Peyer's patch (tissue), 4 donors: ENCODE results near the gene BTBD8. TPM values are rescaled to one million over a fixed set of nuclear protein-coding genes. Genes with fewer than 3 reads are reported as not detected.

Source experiments
- DNase-seq, 3 donors: peaks; one replicate each; pipeline ENCODE4 v3.0.0-alpha.2; 2017 to 2019
- H3K27ac ChIP-seq, 4 donors: fragments of 200-600 bp; sonication (generic); one replicate each; pipeline ENCODE4 v1.5.1; 2016 to 2019
- H3K27me3 ChIP-seq, 2 donors: fragments of 200-600 bp; sonication (generic); one replicate each; pipeline ENCODE4 v1.5.1; 2019
- H3K36me3 ChIP-seq, 3 donors: fragments of 200-600 bp; sonication (generic); one replicate each; pipeline ENCODE4 v1.5.1; 2016 to 2019
- H3K4me1 ChIP-seq, 4 donors: fragments of 200-600 bp; sonication (generic); one replicate each; pipeline ENCODE4 v1.5.1; 2016 to 2019
- H3K4me3 ChIP-seq, 4 donors: fragments of 200-600 bp; sonication (generic); 1 replicate in 3 of 4; 2 replicates in 1 of 4; pipeline ENCODE4 v1.5.1; 2016 to 2019; ENCODE audit warnings: mild to moderate bottlenecking in 1 of 4
- H3K9me3 ChIP-seq, 4 donors: fragments of 200-600 bp; sonication (generic); one replicate each; pipeline ENCODE4 v1.5.1; 2016 to 2019; ENCODE audit warnings: mild to moderate bottlenecking in 1 of 4
- POLR2A ChIP-seq, 2 donors: fragments of 450-650 bp; IDR thresholded peaks; one replicate each; pipeline ENCODE4 v1.5.1; 2017; ENCODE audit warnings: antibody characterized with exemption in 2 of 2, mild to moderate bottlenecking in 2 of 2, moderate library complexity in 2 of 2
- total RNA-seq, 4 donors: library from RNA; depleted of rRNA; stranded (reverse); fragments of >200 nt; gene quantifications; one replicate each; pipeline ENCODE4 v1.1.0, GENCODE V29; 2016
- TF ChIP-seq, protein P1 (sequence below), 6 experiments: fragments of 450-650 bp in 4 of 6; fragments of 200-600 bp in 2 of 6; sonication (generic) in 1 of 6; IDR thresholded peaks; one replicate each; pipeline ENCODE4 v1.5.1; 2017 to 2019; ENCODE audit warnings: antibody characterized with exemption in 6 of 6, mild to moderate bottlenecking in 3 of 6, moderate library complexity in 1 of 6

Gene BTBD8
- 10 to 100 TPM in 1 of 4 donors, 1 to 10 TPM in 3; 2.5 to 11.6 (median 4.5) TPM for total RNA-seq

DNA sequence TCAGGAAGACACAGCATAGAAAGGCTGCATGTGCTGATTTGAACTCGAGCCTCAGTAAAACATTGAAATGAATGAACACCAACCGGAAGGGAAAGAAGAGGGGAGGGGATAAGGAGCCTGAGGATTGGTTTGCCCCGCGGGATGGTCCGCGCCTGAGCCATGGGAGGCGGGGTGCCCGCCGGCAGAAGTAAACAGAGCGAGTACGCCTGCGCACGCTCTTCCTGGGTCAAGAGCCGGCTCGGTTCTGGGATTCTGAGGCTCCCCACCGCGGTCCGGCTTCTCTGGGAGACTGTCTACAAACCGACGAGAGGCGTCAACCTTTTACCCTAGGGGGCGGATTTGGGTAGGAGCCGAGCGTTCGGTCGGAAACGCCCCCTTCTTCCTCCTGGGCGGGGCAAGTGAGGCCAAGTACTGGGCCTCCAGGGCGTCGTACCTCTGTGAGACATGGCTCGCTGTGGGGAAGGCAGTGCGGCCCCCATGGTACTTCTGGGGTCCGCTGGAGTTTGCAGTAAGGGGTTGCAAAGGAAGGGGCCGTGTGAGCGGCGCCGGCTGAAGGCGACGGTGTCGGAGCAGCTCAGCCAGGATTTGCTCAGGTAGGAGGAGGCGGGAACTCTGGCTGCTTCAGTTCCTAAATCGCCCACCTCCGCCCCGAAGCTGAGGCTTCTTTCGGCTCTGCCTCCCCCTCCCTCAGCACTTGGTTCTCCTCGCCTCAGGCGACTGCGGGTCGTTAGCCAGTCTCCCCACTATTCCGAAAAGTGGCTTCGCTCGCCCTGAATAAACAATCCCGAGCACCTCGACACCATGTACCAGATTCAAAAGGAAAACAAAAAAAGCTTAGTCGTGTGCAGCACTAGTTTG, at the start of gene BTBD8:
Gene BTBD8, plus strand, starts transcription at position 218 of the 858 bp plus-strand sequence. Its CDS starts 227 bp downstream, at position 445.
- peak; percentile 80 to 93 (median 86) for DNase-seq
- H3K27ac ChIP-seq = peak within 1 kb of the TSS; percentile 52 to 76 (median 61)
- TF ChIP-seq POLR2A (IDR thresholded peaks at IDR 0.05) = peak in 1 of 2 donors; percentile 56
- TF ChIP-seq, protein P1, sequence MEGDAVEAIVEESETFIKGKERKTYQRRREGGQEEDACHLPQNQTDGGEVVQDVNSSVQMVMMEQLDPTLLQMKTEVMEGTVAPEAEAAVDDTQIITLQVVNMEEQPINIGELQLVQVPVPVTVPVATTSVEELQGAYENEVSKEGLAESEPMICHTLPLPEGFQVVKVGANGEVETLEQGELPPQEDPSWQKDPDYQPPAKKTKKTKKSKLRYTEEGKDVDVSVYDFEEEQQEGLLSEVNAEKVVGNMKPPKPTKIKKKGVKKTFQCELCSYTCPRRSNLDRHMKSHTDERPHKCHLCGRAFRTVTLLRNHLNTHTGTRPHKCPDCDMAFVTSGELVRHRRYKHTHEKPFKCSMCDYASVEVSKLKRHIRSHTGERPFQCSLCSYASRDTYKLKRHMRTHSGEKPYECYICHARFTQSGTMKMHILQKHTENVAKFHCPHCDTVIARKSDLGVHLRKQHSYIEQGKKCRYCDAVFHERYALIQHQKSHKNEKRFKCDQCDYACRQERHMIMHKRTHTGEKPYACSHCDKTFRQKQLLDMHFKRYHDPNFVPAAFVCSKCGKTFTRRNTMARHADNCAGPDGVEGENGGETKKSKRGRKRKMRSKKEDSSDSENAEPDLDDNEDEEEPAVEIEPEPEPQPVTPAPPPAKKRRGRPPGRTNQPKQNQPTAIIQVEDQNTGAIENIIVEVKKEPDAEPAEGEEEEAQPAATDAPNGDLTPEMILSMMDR (IDR thresholded peaks at IDR 0.05) = peak in 1 of 6 experiments; percentile 14
- H3K36me3 ChIP-seq = no peaks in the 10 kb centered on the region
- peak within 1 kb of the TSS; percentile 62 to 80 (median 64) for H3K4me3 ChIP-seq
- H3K27me3 ChIP-seq = no peaks in the 10 kb centered on the region
- peaks cover 0 to 4% (median 0%) of the 10 kb centered on the region in 4 donors for H3K9me3 ChIP-seq
- peaks cover 0 to 6% (median 0%) of the 10 kb centered on the region in 4 donors for H3K4me1 ChIP-seq

DNA sequence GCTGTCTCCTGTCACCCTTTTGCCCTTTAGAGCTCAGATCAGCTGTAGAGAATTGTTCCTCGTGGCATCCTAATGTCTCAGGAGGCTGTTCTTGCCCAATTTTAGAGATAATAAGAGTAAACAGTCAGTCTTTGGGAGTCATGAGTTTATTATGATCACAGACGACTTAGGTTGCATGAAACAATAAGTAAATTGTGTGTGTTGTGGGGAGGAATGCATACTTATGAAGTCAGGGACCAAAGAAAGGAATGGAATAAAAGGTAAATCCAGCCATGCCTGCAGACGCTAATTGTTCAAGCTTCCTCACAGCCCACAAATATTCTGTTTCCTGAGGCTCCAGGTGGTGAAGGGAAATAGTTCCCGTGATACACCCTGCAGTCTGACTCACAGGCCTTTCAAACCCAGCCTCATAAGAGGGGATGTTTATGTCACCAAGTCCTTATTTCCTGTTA, 49.5 kb upstream of the BTBD8 start:
- H3K27ac ChIP-seq = no peak overlapping the region

DNA sequence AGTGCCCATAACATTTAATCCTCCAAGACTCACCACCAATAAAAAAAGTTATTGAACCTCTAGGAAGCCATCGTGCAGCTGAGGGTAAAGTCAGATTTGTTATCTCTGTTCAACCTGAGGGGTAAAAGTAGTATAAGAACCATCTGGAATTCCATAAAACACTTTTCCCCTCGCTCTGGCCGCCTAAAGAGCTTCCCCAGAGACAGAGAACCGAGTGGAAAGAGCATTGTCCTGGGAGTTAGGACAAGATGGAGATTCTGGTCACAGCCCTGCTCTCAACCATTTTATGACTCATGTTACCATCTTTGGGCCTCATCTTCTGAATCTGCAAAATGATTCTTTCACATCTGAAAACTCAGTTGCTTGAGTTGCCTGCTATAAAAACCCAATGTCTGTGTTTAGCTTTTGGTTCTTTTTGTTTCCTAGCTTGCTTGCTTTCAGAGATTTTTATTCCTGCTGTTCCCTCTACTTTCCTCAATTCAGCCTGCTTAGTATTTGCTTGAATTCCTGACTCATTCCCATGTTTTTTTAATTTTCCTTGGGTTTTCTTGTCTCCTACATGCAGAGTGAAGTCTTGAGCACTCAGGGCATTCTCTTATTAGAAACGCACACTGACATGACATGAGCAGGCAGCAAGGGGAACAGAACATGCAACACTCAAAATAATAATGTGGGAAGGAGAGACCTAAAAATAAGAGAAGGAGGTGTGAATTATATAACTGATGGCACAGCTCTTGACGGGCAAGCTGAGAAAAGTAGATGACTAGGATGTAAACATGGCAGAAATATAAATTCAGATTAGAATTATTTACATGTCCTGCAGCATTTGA, 48.6 kb upstream of the BTBD8 start:
- DNase-seq = no peak
- no peak overlapping the region for H3K27ac ChIP-seq
- TF ChIP-seq, protein P1 (IDR thresholded peaks at IDR 0.05) = no peak
- no peak for TF ChIP-seq POLR2A (IDR thresholded peaks at IDR 0.05)
- H3K4me1 ChIP-seq = peaks cover 0 to 4% (median 0%) of the 10 kb centered on the region in 4 donors
- H3K27me3 ChIP-seq = no peaks in the 10 kb centered on the region
- no peaks in the 10 kb centered on the region for H3K9me3 ChIP-seq
- no peak overlapping the region for H3K4me3 ChIP-seq
- no peaks in the 10 kb centered on the region for H3K36me3 ChIP-seq

More for the DNA sequence above, 49.5 kb upstream of the BTBD8 start:
- no peak for TF ChIP-seq POLR2A (IDR thresholded peaks at IDR 0.05)
- peak overlapping the region in 2 of 4 donors; percentile 63 to 65 for H3K4me3 ChIP-seq
- no peaks in the 10 kb centered on the region for H3K27me3 ChIP-seq
- no peak for DNase-seq
- no peaks in the 10 kb centered on the region for H3K36me3 ChIP-seq
- peaks cover 0 to 4% (median 0%) of the 10 kb centered on the region in 4 donors for H3K4me1 ChIP-seq
- H3K9me3 ChIP-seq = no peaks in the 10 kb centered on the region

DNA sequence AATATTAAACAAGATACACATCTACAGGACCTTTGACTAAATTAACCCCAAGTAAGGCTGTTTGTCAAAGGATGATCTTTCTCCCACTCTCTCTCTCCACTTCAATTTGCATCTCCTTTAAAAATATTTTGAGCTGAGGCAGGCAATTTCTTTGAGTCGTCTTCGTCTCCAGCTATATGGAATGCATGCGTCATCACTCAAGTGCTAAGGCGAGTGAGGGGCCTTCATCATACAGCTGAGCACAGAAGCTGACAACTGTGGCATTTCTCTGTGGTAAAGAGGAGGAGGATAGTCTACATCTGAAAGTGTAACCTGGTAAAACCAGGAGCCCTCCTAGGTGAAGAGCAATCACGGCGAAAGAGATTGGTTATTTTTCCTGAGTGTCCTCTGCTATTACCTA, 42.7 kb upstream of the BTBD8 start:
- Histone ChIP-seq H3K36me3 (no peaks in the 10 kb centered on the region), H3K27ac (no peak overlapping the region), H3K4me1 (no peaks in the 10 kb centered on the region), H3K27me3 (no peaks in the 10 kb centered on the region), H3K9me3 (no peaks in the 10 kb centered on the region), H3K4me3 (no peak overlapping the region)
- DNase-seq = no peak
- TF ChIP-seq POLR2A (IDR thresholded peaks at IDR 0.05) = no peak
- TF ChIP-seq, protein P1 (IDR thresholded peaks at IDR 0.05) = no peak

DNA sequence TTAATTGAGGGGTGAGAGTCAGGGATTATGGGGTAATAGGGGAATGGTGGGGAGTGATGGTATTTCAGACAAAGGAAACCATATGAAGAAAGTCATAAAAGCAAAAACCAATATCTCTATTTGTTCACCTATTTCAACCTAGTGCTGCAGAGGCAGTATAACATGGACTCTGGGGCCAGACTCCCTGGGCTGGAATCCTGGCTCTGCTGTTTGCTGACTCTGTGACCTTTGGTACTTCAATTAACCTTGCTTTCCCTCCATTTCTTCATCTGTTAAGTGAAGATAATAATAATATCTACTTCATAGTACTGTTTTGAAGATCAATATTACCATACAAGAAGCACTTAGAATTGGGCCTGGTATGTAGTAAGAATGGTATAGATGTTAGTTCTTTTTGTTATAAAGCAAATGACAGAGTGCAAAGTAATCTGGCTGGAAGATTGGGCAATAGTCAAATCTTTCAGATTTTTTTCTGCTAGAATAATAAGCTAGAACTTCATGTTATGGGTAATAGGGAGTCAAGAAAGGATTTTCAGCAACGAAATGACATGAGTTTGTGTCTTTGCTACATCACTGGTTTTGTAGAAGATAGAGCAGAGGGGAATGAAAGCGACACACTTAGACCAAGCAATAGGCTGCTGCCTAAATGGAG, 41.3 kb upstream of the BTBD8 start:
- no peak for DNase-seq
- H3K4me1 ChIP-seq = no peaks in the 10 kb centered on the region
- H3K9me3 ChIP-seq = no peaks in the 10 kb centered on the region

More for the DNA sequence above, 41.3 kb upstream of the BTBD8 start:
- no peak overlapping the region for H3K27ac ChIP-seq
- no peak for TF ChIP-seq POLR2A (IDR thresholded peaks at IDR 0.05)
- TF ChIP-seq, protein P1 (IDR thresholded peaks at IDR 0.05) = no peak
- no peak overlapping the region for H3K4me3 ChIP-seq
- H3K27me3 ChIP-seq = no peaks in the 10 kb centered on the region
- H3K36me3 ChIP-seq = no peaks in the 10 kb centered on the region
